A549 (cell line): ENCODE measurements around the gene SCYL1.

Experiments
- CBX2 ChIP-seq: fragments of 200-600 bp; sonication (generic); IDR thresholded peaks from 2 replicates; pipeline ENCODE4 v1.6.1; 2016; ENCODE audit warnings: low read depth, mild to moderate bottlenecking, borderline replicate concordance
- CEBPB ChIP-seq, 2 experiments: fragments of >200 bp in 1 of 2; sonication (Bioruptor Twin) in 1 of 2; formaldehyde crosslinking in 1 of 2; IDR thresholded peaks; 2 replicates each; pipeline ENCODE4 v1.6.1; 2012 to 2016
- EP300 ChIP-seq, 2 experiments: fragments of >200 bp; sonication (Bioruptor Twin); formaldehyde crosslinking; IDR thresholded peaks; 2 replicates in 1 of 2; 3 replicates in 1 of 2; pipeline ENCODE4 v1.6.1; 2016 to 2017
- FOSL2 ChIP-seq, 2 experiments: fragments of 450-650 bp in 1 of 2; fragments of >200 bp in 1 of 2; sonication (Bioruptor Twin) in 1 of 2; formaldehyde crosslinking; IDR thresholded peaks; 2 replicates each; pipeline versions ENCODE4 v1.5.0 to v1.6.1; 2016 to 2020; ENCODE audit warnings: mild to moderate bottlenecking in 1 of 2, moderate library complexity in 1 of 2
- HDAC2 ChIP-seq: fragments of 200-600 bp; sonication (generic); IDR thresholded peaks from 2 replicates; pipeline ENCODE4 v1.6.1; 2016
- MAFK ChIP-seq: fragments of 450-650 bp; IDR thresholded peaks from 2 replicates; pipeline ENCODE4 v1.6.1; 2014; ENCODE audit not compliant: partially characterized antibody
- MAZ ChIP-seq: fragments of 150-350 bp; IDR thresholded peaks from 2 replicates; pipeline ENCODE4 v1.6.1; 2014; ENCODE audit warnings: antibody characterized with exemption, low read depth, low read length, borderline replicate concordance
- POLR2A ChIP-seq: IDR thresholded peaks from 2 replicates; pipeline ENCODE4 v1.6.1; 2012; ENCODE audit warnings: mild to moderate bottlenecking, low read length
- REST ChIP-seq: fragments of 200-600 bp; sonication (generic); IDR thresholded peaks from 2 replicates; pipeline ENCODE4 v1.6.1; 2016; ENCODE audit warnings: antibody characterized with exemption, mild to moderate bottlenecking, moderate library complexity
- RFX5 ChIP-seq: fragments of 450-650 bp; IDR thresholded peaks from 2 replicates; pipeline ENCODE4 v1.7.1; 2014; ENCODE audit warnings: antibody characterized with exemption, mild to moderate bottlenecking, moderate library complexity
- SMC3 ChIP-seq: fragments of >200 bp; sonication (Bioruptor Twin); formaldehyde crosslinking; IDR thresholded peaks from 3 replicates; pipeline ENCODE4 v1.6.1; 2018; ENCODE audit warnings: inconsistent platforms
- TF ChIP-seq, protein P1 (sequence below): IDR thresholded peaks from 2 replicates; pipeline ENCODE4 v1.6.1; 2012
- TF ChIP-seq, protein P2 (sequence below): fragments of >200 bp; sonication (Bioruptor Twin); formaldehyde crosslinking; IDR thresholded peaks from 3 replicates; pipeline ENCODE4 v1.5.1; 2016

- TF ChIP-seq CBX2 (no peak), MAZ (no peak), FOSL2 (IDR thresholded peaks at IDR 0.05) (no peak), FOSL2 (CRISPR knock-in tag; IDR thresholded peaks at IDR 0.05) (no peak), POLR2A (no peak), RFX5 (no peak), HDAC2 (no peak), CEBPB (IDR thresholded peaks at IDR 0.05) (peak; percentile 8 to 44; a peak in 1 of 4 replicates), REST (no peak), EP300 (IDR thresholded peaks at IDR 0.05) (no peak), MAFK (no peak), SMC3 (no peak)
- TF ChIP-seq, protein P1, sequence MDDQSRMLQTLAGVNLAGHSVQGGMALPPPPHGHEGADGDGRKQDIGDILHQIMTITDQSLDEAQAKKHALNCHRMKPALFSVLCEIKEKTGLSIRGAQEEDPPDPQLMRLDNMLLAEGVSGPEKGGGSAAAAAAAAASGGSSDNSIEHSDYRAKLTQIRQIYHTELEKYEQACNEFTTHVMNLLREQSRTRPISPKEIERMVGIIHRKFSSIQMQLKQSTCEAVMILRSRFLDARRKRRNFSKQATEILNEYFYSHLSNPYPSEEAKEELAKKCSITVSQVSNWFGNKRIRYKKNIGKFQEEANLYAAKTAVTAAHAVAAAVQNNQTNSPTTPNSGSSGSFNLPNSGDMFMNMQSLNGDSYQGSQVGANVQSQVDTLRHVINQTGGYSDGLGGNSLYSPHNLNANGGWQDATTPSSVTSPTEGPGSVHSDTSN = no peak
- TF ChIP-seq, protein P2, sequence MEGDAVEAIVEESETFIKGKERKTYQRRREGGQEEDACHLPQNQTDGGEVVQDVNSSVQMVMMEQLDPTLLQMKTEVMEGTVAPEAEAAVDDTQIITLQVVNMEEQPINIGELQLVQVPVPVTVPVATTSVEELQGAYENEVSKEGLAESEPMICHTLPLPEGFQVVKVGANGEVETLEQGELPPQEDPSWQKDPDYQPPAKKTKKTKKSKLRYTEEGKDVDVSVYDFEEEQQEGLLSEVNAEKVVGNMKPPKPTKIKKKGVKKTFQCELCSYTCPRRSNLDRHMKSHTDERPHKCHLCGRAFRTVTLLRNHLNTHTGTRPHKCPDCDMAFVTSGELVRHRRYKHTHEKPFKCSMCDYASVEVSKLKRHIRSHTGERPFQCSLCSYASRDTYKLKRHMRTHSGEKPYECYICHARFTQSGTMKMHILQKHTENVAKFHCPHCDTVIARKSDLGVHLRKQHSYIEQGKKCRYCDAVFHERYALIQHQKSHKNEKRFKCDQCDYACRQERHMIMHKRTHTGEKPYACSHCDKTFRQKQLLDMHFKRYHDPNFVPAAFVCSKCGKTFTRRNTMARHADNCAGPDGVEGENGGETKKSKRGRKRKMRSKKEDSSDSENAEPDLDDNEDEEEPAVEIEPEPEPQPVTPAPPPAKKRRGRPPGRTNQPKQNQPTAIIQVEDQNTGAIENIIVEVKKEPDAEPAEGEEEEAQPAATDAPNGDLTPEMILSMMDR = no peak
These were observed 46.3 kb upstream of the SCYL1 start for GRCh38 chr11:65478388-65479183.
